K562 (cell line): ENCODE data around the gene CHSY1.

Experiments used
- EZH2 ChIP-seq: IDR thresholded peaks from 2 replicates; pipeline ENCODE4 v1.6.1; 2012; ENCODE audit warnings: low read depth, mild to moderate bottlenecking, inconsistent platforms, low read length, borderline replicate concordance
- TF ChIP-seq, protein P1 (sequence below): fragments of 450-650 bp; formaldehyde crosslinking; IDR thresholded peaks from 2 replicates; pipeline ENCODE4 v1.4.0; 2022; ENCODE audit warnings: mild to moderate bottlenecking, moderate library complexity
- TF ChIP-seq, protein P2 (sequence below), 2 experiments: fragments of 450-650 bp; IDR thresholded peaks; 2 replicates each; pipeline ENCODE4 v1.6.1; 2016
- TF ChIP-seq, protein P3 (sequence below), 2 experiments: IDR thresholded peaks; 2 replicates each; pipeline ENCODE4 v1.6.1; 2011; ENCODE audit warnings: borderline replicate concordance in 1 of 2, control low read depth in 1 of 2, low read depth in 1 of 2, low read length in 1 of 2, mild to moderate bottlenecking in 1 of 2, mixed read lengths in 1 of 2, moderate library complexity in 1 of 2; ENCODE audit not compliant: insufficient read depth in 1 of 2, insufficient read length in 1 of 2, poor library complexity in 1 of 2, severe bottlenecking in 1 of 2; ENCODE audit errors: extremely low read depth in 1 of 2
- TF ChIP-seq, protein P4 (sequence below): fragments of 250-450 bp; sonication (Bioruptor Pico); IDR thresholded peaks from 2 replicates; pipeline ENCODE4 v1.8.0; 2021; ENCODE audit warnings: moderate library complexity, mild to moderate bottlenecking, inconsistent platforms
- TF ChIP-seq, protein P5 (sequence below): fragments of 250-450 bp; sonication (Bioruptor Pico); IDR thresholded peaks from 2 replicates; pipeline ENCODE4 v1.4.0; 2020; ENCODE audit warnings: mild to moderate bottlenecking, moderate library complexity, borderline replicate concordance

DNA sequence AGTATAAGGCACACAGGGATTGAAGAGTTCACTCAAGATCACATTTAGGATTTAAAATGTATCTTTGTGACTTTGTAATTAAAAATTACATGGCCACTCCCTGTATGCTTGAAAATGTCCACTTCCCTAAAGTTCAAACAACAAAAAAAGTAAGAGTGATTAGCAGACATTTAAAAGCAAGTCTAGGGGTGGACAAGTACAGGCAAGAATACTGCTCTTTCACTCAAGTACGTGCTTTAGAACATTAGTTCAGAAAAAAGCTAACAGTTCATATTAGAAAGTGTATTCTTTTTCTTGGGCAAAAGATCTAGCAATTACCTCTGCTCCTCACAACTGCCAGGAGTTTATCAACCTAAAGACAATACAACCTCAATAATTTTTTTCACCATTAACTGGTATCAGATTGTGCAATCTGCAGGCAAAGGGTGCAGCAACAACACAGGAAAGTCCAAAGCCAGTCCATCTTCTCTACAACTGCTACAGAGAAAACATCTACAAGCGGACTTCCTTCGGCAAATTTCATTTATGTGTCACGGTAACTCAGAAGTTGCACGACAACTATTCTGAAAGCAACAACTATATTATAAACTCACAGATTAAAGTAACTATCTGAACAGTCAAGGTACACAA is 18.1 kb downstream of the CHSY1 start:
- TF ChIP-seq, protein P1, sequence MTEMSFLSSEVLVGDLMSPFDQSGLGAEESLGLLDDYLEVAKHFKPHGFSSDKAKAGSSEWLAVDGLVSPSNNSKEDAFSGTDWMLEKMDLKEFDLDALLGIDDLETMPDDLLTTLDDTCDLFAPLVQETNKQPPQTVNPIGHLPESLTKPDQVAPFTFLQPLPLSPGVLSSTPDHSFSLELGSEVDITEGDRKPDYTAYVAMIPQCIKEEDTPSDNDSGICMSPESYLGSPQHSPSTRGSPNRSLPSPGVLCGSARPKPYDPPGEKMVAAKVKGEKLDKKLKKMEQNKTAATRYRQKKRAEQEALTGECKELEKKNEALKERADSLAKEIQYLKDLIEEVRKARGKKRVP (CRISPR knock-in tag) = no peak
- TF ChIP-seq, protein P2, sequence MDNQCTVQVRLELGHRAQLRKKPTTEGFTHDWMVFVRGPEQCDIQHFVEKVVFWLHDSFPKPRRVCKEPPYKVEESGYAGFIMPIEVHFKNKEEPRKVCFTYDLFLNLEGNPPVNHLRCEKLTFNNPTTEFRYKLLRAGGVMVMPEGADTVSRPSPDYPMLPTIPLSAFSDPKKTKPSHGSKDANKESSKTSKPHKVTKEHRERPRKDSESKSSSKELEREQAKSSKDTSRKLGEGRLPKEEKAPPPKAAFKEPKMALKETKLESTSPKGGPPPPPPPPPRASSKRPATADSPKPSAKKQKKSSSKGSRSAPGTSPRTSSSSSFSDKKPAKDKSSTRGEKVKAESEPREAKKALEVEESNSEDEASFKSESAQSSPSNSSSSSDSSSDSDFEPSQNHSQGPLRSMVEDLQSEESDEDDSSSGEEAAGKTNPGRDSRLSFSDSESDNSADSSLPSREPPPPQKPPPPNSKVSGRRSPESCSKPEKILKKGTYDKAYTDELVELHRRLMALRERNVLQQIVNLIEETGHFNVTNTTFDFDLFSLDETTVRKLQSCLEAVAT (IDR thresholded peaks at IDR 0.05) = no peak
- TF ChIP-seq, protein P3, sequence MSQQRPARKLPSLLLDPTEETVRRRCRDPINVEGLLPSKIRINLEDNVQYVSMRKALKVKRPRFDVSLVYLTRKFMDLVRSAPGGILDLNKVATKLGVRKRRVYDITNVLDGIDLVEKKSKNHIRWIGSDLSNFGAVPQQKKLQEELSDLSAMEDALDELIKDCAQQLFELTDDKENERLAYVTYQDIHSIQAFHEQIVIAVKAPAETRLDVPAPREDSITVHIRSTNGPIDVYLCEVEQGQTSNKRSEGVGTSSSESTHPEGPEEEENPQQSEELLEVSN (IDR thresholded peaks at IDR 0.05; ENCODE audit: borderline replicate concordance in 1 of 2, extremely low read depth in 1 of 2, insufficient read depth in 1 of 2, insufficient read length in 1 of 2, low read depth in 1 of 2, low read length in 1 of 2, poor library complexity in 1 of 2, severe bottlenecking in 1 of 2) = no peak
- TF ChIP-seq, protein P4, sequence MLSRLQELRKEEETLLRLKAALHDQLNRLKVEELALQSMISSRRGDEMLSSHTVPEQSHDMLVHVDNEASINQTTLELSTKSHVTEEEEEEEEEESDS (CRISPR knock-in tag) = no peak
- TF ChIP-seq, protein P5, sequence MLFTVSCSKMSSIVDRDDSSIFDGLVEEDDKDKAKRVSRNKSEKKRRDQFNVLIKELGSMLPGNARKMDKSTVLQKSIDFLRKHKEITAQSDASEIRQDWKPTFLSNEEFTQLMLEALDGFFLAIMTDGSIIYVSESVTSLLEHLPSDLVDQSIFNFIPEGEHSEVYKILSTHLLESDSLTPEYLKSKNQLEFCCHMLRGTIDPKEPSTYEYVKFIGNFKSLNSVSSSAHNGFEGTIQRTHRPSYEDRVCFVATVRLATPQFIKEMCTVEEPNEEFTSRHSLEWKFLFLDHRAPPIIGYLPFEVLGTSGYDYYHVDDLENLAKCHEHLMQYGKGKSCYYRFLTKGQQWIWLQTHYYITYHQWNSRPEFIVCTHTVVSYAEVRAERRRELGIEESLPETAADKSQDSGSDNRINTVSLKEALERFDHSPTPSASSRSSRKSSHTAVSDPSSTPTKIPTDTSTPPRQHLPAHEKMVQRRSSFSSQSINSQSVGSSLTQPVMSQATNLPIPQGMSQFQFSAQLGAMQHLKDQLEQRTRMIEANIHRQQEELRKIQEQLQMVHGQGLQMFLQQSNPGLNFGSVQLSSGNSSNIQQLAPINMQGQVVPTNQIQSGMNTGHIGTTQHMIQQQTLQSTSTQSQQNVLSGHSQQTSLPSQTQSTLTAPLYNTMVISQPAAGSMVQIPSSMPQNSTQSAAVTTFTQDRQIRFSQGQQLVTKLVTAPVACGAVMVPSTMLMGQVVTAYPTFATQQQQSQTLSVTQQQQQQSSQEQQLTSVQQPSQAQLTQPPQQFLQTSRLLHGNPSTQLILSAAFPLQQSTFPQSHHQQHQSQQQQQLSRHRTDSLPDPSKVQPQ (CRISPR knock-in tag) = no peak
- TF ChIP-seq EZH2 = no peak
